Measurements from ENCODE around the gene ZFP57.

DNA sequence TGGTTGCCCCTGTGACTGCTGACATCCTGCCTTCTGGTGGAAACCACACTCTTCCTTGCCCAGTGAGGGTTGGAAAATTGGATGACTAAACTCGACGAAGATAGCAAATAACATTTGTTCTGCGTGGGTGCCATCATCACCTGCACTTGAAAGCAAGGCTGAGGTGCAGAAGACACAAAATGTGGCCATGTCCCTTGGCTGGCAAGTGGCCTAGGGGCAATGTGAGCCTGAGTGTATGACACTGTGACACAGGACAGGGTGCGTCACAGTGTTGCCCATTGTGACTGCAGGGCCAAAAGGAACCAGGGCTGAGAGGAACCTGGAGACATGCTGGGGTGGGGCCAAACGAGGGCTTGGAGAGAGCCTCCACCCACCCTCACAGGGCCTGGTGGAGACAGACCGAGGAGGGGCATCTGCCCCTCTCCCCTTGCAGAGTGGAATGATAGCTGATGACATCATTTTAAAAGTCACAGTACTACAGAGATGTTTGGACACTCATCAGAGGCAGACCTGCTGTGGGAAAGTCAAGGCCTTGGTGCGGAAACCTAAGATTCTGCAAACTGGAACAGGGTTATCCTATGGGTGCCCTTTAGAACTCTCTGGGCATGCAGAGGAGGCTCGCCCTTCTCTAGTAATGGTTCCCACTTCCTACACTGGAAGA, 29.5 kb upstream of the ZFP57 start:
- TF ChIP-seq, protein P1, sequence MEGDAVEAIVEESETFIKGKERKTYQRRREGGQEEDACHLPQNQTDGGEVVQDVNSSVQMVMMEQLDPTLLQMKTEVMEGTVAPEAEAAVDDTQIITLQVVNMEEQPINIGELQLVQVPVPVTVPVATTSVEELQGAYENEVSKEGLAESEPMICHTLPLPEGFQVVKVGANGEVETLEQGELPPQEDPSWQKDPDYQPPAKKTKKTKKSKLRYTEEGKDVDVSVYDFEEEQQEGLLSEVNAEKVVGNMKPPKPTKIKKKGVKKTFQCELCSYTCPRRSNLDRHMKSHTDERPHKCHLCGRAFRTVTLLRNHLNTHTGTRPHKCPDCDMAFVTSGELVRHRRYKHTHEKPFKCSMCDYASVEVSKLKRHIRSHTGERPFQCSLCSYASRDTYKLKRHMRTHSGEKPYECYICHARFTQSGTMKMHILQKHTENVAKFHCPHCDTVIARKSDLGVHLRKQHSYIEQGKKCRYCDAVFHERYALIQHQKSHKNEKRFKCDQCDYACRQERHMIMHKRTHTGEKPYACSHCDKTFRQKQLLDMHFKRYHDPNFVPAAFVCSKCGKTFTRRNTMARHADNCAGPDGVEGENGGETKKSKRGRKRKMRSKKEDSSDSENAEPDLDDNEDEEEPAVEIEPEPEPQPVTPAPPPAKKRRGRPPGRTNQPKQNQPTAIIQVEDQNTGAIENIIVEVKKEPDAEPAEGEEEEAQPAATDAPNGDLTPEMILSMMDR (conservative IDR thresholded peaks at IDR 0.05; ENCODE audit: low read length): no peak
- TF ChIP-seq EZH2phosphoT487 (IDR thresholded peaks at IDR 0.05; ENCODE audit: borderline replicate concordance): no peak
